GM13977 (cell line): ENCODE measurements around the gene GRIP1.

Source experiments
- DNase-seq: peaks from one replicate; pipeline ENCODE4 v3.0.0; 2012; ENCODE audit warnings: low spot score
- in situ Hi-C: fragments of 300-500 bp; cut with MboI; formaldehyde crosslinking; loops from one replicate; pipeline ENCODE4 v1.12.0; 2022; ENCODE audit warnings: low sequenced_read_pairs, low pct_unique_long_range_greater_than_20kb, mixed read lengths, inconsistent platforms; ENCODE audit not compliant: unreplicated experiment
- TF ChIP-seq, protein P1 (sequence below): IDR thresholded peaks from 2 replicates; pipeline ENCODE4 v1.5.1; 2012; ENCODE audit warnings: mild to moderate bottlenecking, control low read depth; ENCODE audit not compliant: insufficient read depth; ENCODE audit errors: extremely low read depth, missing control alignments

Gene GRIP1

GRCh38 chr12:66572845-66573244 lies 106.0 kb downstream of the GRIP1 start:
- TF ChIP-seq, protein P1, sequence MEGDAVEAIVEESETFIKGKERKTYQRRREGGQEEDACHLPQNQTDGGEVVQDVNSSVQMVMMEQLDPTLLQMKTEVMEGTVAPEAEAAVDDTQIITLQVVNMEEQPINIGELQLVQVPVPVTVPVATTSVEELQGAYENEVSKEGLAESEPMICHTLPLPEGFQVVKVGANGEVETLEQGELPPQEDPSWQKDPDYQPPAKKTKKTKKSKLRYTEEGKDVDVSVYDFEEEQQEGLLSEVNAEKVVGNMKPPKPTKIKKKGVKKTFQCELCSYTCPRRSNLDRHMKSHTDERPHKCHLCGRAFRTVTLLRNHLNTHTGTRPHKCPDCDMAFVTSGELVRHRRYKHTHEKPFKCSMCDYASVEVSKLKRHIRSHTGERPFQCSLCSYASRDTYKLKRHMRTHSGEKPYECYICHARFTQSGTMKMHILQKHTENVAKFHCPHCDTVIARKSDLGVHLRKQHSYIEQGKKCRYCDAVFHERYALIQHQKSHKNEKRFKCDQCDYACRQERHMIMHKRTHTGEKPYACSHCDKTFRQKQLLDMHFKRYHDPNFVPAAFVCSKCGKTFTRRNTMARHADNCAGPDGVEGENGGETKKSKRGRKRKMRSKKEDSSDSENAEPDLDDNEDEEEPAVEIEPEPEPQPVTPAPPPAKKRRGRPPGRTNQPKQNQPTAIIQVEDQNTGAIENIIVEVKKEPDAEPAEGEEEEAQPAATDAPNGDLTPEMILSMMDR, result no peak
- no peak for DNase-seq
- in situ Hi-C loops, result no loop called here

- in situ Hi-C loops, result no loop called here
- TF ChIP-seq, protein P1, result no peak
- no peak for DNase-seq
Measured at GRCh38 chr12:66571361-66571915, 107.4 kb downstream of the GRIP1 start.

GRCh38 chr12:66563220-66563619 lies 115.7 kb downstream of the GRIP1 start:
- TF ChIP-seq, protein P1, result no peak
- no peak for DNase-seq
- in situ Hi-C loops, result no loop called here

DNA sequence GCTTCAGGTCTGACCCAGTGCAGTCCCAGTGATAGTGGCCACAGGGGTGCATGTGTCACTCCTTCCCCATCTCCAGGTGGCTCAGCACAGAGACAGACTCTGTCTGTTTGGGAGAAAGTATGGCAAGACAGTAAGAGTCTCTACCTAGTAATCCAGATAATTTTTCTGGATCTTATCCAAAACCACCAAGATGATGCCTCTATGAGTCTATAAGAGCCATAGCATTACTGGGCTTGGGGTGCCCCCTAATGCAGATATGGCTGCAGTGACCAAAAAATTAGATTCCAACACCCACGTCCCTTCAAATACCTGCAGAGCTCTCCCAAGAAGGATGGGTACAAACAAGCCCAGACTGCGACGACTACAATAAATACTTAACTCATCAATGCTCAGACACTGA lies 123.8 kb downstream of the GRIP1 start:
- TF ChIP-seq, protein P1, result no peak
- no peak for DNase-seq
- in situ Hi-C loops, result no loop called here

DNA sequence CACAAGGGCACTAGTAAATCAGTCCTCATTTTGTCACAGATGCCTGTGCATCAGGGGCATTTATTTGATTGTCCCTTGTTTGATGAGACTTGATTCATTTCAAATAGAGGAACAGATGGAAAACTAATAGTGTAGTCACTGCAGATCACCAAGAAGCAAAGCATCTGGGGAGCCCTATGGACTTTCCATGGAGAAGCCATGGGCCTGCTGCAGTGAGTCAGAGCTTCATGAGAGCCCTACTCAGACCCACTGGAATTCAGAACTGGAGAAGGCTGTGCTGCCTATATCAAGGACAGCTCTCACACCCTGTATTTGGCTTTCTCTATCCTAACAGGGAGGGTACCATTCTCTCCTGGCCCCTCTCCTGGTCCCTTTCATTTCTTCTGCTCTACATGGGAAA lies 126.2 kb downstream of the GRIP1 start:
- in situ Hi-C loops, result no loop called here
- TF ChIP-seq, protein P1, result no peak
- no peak for DNase-seq

DNA sequence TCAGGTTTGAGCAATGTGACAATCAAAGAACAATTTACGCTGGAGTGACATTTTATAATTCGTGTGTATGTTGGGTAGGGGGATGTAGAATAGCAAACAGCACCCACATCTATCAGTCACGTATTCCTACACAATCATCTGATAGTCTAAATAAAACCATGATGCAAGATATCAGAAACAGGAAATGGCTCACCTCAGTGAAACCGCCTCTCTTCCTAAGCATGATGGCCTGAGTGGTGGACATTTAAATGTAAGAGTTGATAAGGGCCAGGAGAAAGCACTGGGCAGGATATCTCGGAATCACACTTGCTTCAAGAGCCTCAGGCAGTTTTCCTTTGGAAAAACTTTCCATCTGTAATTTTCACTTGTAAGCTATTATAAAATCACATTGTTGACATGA lies 128.2 kb downstream of the GRIP1 start:
- in situ Hi-C loops, result no loop called here
- DNase-seq, result no peak
- TF ChIP-seq, protein P1, result no peak

DNA sequence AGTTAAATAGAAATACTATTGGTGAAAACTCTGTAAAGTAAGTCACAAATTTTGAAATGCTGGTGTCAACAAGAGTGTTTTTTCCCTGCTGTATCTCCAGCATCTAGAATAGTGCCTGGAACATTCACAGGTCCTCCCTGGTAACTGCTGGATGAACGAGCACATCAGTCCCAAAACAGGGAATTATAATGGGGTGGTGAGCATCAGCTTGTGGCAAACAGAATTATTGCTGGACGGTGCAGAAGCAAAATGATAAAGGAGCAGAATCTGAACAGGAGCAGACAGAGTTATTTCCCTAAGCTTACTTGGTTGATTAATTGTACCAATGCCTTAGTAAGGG lies 129.9 kb downstream of the GRIP1 start:
- in situ Hi-C loops, result no loop called here
- TF ChIP-seq, protein P1, result no peak
- no peak for DNase-seq
